HG02943 (cell line): ENCODE results near the gene ALKAL2.

ENCODE experiments used
- ATAC-seq: cut with Tn5 transposase; IDR thresholded peaks from one replicate; pipeline ENCODE4 v1.9.1; 2021; ENCODE audit warnings: mild to moderate bottlenecking, low read depth, moderate library complexity; ENCODE audit not compliant: unreplicated experiment

Gene ALKAL2

GRCh38 chr2:252001-252602 lies 35.8 kb downstream of the ALKAL2 start:
- ATAC-seq = no peak

- no peak for ATAC-seq
These were observed 38.3 kb downstream of the ALKAL2 start for GRCh38 chr2:249538-250042.

DNA sequence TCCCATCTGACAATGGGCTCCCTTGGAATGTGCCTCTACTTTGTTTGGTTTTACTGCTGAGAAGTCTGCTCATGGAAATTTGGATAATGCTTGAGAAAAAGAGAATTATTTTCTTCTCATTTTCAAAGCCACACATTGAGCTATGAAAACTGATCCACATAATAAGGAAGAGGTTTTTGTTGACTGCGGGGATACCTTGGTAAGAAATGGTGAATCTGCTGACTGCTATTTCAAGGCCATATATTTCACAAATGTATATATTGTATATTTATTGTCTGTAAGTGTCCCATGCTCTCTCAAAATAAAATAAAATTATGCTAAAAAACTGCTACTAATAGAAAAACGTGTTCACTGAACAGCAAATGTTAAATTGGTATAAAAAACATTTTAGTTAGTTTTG lies 39.2 kb downstream of the ALKAL2 start:
- ATAC-seq = no peak

GRCh38 chr2:246489-247144 lies 41.3 kb downstream of the ALKAL2 start:
- no peak for ATAC-seq

DNA sequence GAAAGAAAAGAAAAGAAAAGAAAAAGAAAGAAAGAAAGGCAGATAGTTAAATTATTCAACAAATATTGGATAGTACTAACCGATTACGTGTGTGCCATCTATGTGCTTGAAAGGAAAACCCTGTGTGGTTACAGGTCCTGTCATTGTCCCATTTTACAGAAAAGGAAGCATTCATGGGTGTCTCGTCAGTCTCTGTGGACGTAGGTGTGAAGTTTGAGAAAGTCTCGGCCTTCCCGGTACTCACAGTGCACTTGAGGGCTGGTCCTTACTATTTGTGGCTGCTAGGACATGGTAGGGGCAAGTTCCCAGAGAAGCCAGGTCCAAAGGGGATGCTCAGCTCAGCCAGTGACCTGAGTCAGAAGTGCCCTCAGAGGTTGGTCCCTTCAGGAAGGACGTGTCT lies 43.3 kb downstream of the ALKAL2 start:
- ATAC-seq = no peak

- ATAC-seq = no peak
These were observed 49.0 kb downstream of the ALKAL2 start for GRCh38 chr2:238869-239268.

- no peak for ATAC-seq
These were observed 49.5 kb downstream of the ALKAL2 start for GRCh38 chr2:238431-238830.

DNA sequence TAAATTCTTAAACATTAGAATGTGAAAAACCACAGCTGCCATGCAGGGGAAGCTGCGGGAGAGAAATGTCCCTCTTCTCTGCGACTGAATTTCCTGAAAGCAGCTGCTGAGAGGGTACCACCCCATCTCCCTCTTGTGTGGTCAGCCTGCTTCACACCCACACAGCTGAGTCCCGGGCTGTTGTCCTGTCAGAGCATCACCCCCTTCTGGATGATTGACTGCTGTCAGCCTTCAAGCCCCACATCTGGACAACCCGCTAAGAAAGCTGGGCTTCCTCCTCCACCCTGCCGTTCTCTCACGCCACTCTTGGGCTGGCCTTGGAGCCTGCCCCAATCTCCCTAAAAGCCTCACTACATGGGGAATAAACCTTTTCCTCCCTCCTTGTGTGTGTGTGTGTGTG lies 50.0 kb downstream of the ALKAL2 start:
- no peak for ATAC-seq

GRCh38 chr2:236993-237539 lies 50.8 kb downstream of the ALKAL2 start:
- no peak for ATAC-seq

GRCh38 chr2:234421-234820 lies 53.5 kb downstream of the ALKAL2 start:
- no peak for ATAC-seq

DNA sequence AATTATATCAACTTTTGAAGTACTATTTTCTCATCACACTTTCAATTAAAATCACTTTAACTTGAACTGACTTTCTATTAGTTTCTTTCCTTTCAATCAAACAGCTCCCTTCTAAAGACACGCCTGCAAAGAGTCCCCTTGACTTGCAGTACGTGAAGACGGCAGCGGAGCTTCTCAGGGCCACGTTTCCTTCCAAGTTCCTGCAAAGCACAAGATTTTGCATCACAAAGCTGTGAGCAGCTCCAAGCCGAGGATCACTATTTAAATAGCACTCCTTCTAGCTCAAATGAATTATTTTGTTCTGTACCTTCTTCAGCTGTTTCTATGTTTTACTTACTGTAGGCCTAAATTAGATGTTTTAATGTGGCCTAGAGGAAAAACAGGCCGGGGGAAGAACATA lies 54.9 kb downstream of the ALKAL2 start:
- no peak for ATAC-seq

DNA sequence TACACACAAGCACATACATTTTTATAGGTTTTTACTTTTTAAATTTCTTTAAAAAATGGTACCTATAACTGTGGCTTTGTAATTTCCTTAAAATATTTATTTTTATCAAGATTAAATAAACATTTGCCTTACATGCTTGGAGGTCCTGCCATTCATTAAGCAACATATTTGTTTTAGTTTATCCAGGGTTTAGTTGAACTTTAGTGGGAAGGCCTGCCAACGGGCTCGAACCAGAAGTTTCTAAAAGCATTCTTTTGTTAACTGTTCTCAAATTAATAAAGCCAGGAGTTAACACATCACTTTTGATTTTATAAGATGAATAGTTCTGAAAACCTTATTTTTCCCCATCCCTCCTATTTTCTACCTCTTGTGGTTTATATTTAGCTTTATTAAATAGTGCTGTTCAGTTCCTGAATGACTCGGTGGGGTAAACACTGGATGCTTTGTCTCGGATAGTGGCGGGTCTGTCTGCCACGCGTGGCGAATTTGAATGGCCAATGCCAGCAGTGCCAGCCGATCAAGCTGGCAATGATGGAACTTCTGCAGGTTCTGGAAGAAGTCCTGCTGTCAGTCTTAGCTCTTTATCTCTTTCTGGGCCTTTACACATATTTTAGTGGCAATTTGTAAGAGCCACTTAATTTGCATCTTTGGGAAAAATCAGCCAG lies 56.2 kb downstream of the ALKAL2 start:
- no peak for ATAC-seq
